Measurements from ENCODE around the gene HDAC4.

Gene HDAC4

GRCh38 chr2:239222706-239223309 is 178.0 kb downstream of the HDAC4 start:
- intact Hi-C loops (cut with DNase I), result no loop called here

DNA sequence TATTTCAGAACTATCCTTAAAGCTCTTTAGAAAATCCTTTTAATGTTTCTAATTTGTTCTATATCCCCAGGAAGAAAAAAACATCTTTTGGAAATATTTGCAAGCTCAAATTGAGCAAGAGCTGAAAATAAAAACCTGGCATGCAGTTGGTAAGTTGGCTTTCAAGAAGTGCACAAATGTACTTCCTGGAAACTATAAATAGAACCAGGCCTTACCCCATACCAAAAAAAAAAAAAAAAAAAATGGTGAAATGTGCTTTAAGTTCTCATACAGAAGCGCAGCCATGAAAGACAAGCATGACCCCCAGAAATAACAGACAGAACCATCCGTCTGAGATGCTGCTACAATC is 178.5 kb downstream of the HDAC4 start:
- DNase-seq, result no peak
- intact Hi-C loops (cut with DNase I), result no loop called here

More at GRCh38 chr2:239222706-239223309, 178.0 kb downstream of the HDAC4 start:
- DNase-seq, result peak in 2 of 10 donors; percentile 8 to 62

- intact Hi-C loops (cut with DNase I), result no loop called here
- peak in 2 of 10 donors; percentile 4 to 32 for DNase-seq
These were observed 179.8 kb downstream of the HDAC4 start for GRCh38 chr2:239220981-239221396.

DNA sequence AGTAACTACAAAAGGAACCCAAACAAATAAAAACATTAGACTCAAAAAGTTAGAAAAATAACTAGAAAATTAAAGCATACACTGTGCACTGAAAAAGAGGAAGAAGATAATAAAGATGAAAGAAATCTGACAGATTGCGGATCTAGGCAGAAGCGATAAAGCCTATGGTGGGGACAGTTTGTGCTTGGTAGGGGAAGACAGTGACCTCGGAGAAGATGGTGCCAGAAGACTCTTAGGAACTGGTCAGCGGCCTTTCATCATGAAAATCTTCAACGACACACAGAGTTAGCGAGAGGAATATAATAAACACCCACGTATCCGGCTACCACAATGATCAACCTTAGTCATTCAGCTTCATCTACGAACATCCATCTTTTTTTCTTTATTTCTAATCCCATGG is 180.5 kb downstream of the HDAC4 start:
- DNase-seq, result no peak
- intact Hi-C loops (cut with DNase I), result no loop called here

DNA sequence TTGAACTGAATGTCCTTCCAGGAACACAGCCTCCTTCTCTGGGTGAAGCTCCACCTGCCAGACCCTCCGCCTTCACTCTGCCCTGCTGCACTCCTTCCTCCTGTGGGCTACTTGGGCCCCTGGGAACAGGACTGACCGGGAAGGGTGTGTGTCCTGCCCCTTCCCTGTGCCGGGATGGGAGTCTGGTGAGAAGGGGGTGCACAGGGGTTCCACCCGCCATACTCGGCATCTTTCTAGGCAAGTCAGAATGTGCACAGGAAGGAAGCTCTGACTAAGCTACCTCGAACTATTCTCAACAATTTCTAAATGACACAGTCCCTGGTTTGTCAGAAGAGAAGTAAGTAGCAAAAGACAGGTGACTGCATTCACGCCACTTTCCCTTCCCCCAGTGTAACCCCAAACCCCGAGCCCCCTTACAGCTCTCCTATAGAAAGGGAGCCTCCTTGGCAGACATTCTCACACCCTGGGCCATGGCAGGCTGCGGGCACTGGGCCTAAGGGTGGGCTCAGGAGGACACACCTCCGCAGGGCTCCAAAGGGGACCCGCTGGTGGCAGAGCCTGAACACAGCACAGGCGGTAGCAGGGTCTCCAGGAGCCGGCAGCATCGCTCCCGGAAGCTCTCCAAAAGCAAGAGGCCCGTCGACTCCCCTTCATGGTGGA is 184.1 kb downstream of the HDAC4 start:
- peak in 1 of 10 donors; percentile 73 for DNase-seq
- intact Hi-C loops (cut with DNase I), result no loop called here

GRCh38 chr2:239215988-239216613 is 184.7 kb downstream of the HDAC4 start:
- DNase-seq, result peak in 1 of 10 donors; percentile 41
- intact Hi-C loops (cut with DNase I), result no loop called here

DNA sequence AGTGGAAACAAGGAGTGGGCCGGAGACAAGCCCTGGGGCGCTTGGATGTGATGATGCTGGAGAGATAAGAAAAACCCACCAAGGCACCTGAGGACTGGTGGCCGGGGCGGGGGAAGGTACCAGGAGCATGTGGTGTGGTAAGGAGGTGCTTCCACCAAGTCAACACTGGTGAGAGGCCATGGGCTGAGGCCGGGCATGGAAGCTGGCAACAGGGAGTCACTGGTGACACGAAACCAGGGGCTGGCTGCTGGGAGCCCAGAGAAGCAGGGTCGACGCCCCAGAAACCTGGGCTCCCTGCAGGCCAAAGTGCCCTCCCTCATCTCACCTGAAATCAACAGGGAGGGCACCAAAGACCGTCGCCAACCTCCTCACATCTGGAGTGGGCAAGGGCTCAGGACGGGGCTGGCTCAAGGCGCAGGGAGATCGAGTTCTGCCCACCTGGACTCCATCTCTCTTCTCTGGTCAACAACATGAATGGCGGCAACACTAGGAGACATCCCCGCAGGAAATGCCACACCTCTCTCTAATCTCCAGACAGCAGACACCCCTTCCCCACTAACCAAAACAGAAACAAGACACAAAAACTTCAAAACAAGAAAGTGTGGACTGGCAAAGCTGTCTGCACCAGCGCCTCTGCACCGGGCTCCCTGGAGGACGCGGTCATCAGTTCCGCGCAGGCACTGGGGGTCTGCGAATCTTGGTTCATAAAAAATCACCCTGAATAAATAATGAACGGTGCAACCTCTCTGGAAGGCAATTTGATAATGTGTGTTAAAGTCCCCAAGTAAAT is 185.5 kb downstream of the HDAC4 start:
- DNase-seq, result peak in 2 of 10 donors; percentile 7 to 69
- intact Hi-C loops (cut with DNase I), result no loop called here

GRCh38 chr2:239214725-239215124 is 186.1 kb downstream of the HDAC4 start:
- intact Hi-C loops (cut with DNase I), result no loop called here

DNA sequence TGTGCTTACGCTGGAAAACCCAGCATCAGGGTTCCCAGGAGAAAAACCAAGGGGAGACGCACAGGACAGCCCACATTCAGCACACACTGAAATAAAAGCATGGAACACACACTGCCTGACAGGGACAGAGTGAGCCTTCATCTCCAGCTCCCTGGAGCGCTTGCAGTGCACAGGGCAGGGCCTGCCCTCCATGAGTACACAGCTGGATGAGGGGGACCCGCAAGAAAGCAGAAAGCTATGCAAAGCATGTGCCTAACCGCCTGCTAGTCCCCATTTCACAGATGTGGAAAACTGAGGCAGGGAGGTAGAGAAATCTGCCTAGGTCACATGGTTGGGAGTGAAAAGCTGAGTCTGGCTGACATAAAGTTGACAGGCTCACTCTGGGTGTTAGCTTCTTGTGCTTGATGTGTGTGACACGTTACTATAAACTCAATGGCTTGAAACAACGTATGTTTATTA is 187.1 kb downstream of the HDAC4 start:
- intact Hi-C loops (cut with DNase I), result no loop called here
- DNase-seq, result peak in 1 of 10 donors; percentile 7

More at GRCh38 chr2:239214725-239215124, 186.1 kb downstream of the HDAC4 start:
- peak in 2 of 10 donors; percentile 7 to 44 for DNase-seq

DNA sequence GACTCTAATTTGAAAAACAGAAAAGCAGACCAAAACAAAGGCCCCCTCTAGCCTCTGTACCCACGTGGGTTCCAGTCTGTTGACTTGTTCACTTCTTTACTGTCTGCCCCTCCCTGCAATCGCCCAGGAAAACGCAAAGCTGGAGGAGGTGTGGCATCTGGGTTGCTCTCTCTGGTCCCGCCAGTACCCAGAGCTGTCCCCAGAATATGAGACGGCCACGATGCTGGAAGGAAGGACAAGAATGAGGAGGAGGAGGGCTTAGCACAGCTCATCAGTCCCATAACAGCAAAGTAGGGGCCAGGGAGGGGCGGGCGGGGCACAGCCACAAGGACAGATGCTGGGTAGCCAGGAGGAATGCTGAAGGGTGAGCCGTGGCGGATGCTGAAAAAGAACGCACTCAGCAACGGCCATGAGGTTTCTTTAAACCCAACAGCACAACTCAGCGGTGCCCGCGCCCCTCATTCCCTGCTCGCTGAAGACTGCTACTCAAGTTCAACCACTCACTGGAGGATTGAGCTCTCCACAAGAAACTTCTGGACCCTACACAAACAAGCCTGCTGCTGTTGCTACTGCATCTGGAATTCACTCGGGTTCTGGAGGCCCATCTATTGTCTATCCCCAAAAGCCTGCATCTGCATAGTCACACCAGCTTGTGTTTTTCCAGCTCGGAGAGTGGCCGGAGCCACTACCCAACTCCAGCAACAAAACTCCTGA is 187.7 kb downstream of the HDAC4 start:
- intact Hi-C loops (cut with DNase I), result no loop called here
- peak in 2 of 10 donors; percentile 22 to 67 for DNase-seq

GRCh38 chr2:239212121-239212928 is 188.5 kb downstream of the HDAC4 start:
- DNase-seq, result peak in 2 of 10 donors; percentile 31 to 72
- intact Hi-C loops (cut with DNase I), result no loop called here

GRCh38 chr2:239211396-239212094 is 189.3 kb downstream of the HDAC4 start:
- DNase-seq, result peak in 2 of 10 donors; percentile 20 to 37
- intact Hi-C loops (cut with DNase I), result no loop called here

GRCh38 chr2:239209783-239210182 is 191.0 kb downstream of the HDAC4 start:
- peak in 2 of 10 donors; percentile 11 to 57 for DNase-seq
- intact Hi-C loops (cut with DNase I), result no loop called here

DNA sequence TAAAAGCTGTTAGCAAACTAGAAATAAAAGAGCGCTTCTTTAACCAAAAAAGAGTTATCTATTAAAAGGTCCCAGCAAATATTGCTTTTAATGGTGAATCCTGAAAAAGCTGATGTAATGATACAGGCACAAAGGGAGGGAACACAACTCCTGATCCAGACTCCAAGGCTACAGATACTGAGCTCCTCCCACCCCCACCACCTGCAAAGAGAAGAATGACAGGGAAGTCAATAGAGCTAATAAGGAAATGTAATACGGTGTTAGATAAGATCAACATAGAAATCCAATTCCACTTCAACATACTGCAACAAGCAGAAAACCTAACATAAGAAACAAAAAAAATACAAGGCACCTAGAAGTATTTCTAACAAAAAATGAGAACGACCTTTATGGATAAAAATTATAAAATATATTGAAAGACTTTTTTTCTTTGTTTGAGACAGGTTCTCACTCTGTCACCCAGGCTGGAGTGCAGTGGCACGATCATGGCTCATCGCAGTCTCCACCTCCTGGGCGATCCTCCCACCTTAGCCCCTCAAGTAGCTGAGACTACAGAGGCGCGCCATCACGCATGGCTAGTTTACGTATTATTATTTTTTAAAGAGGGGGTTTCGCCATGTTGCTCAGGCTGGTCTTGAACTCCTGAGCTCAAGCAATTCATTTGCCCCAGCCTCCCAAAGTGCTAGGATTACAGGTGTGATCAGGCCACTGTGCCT is 192.2 kb downstream of the HDAC4 start:
- peak in 1 of 10 donors; percentile 60 for DNase-seq
- intact Hi-C loops (cut with DNase I), result no loop called here

- intact Hi-C loops (cut with DNase I), result no loop called here
- peak in 2 of 10 donors; percentile 25 to 64 for DNase-seq
These were observed 194.0 kb downstream of the HDAC4 start for GRCh38 chr2:239206851-239207250.

GRCh38 chr2:239206042-239206441 is 194.8 kb downstream of the HDAC4 start:
- DNase-seq, result peak in 1 of 10 donors; percentile 16
- intact Hi-C loops (cut with DNase I), result no loop called here

- intact Hi-C loops (cut with DNase I), result no loop called here
- peak in 2 of 10 donors; percentile 42 to 43 for DNase-seq
These were observed 195.8 kb downstream of the HDAC4 start for GRCh38 chr2:239204876-239205468.
